HEK293T (cell line): ENCODE results near the gene C1QC.

Source experiments
- ARNT ChIP-seq: fragments of 450-650 bp; IDR thresholded peaks from 2 replicates; pipeline ENCODE4 v1.6.1; 2017; ENCODE audit warnings: mild to moderate bottlenecking
- BHLHE40 ChIP-seq: fragments of 450-650 bp; IDR thresholded peaks from 2 replicates; pipeline ENCODE4 v1.6.1; 2016; ENCODE audit warnings: mild to moderate bottlenecking, moderate library complexity, borderline replicate concordance
- ELF4 ChIP-seq: fragments of 450-650 bp; IDR thresholded peaks from 2 replicates; pipeline ENCODE4 v1.6.1; 2017; ENCODE audit warnings: antibody characterized with exemption
- FOXA1 ChIP-seq: fragments of 450-650 bp; IDR thresholded peaks from 2 replicates; pipeline ENCODE4 v1.6.1; 2016; ENCODE audit warnings: mild to moderate bottlenecking
- FOXK2 ChIP-seq: fragments of 450-650 bp; IDR thresholded peaks from 2 replicates; pipeline ENCODE4 v1.6.1; 2016; ENCODE audit warnings: mild to moderate bottlenecking
- FOXM1 ChIP-seq: fragments of 450-650 bp; IDR thresholded peaks from 2 replicates; pipeline ENCODE4 v1.6.1; 2017; ENCODE audit warnings: mild to moderate bottlenecking, borderline replicate concordance
- SP1 ChIP-seq: fragments of 450-650 bp; IDR thresholded peaks from 2 replicates; pipeline ENCODE4 v1.6.1; 2017
- SUZ12 ChIP-seq: fragments of 450-650 bp; IDR thresholded peaks from 2 replicates; pipeline ENCODE4 v1.6.1; 2016; ENCODE audit warnings: mild to moderate bottlenecking
- ZNF384 ChIP-seq: fragments of 450-650 bp; IDR thresholded peaks from 2 replicates; pipeline ENCODE4 v1.6.1; 2016
- TF ChIP-seq, protein P1 (sequence below): fragments of 450-650 bp; IDR thresholded peaks from 2 replicates; pipeline ENCODE4 v1.6.1; 2016

DNA sequence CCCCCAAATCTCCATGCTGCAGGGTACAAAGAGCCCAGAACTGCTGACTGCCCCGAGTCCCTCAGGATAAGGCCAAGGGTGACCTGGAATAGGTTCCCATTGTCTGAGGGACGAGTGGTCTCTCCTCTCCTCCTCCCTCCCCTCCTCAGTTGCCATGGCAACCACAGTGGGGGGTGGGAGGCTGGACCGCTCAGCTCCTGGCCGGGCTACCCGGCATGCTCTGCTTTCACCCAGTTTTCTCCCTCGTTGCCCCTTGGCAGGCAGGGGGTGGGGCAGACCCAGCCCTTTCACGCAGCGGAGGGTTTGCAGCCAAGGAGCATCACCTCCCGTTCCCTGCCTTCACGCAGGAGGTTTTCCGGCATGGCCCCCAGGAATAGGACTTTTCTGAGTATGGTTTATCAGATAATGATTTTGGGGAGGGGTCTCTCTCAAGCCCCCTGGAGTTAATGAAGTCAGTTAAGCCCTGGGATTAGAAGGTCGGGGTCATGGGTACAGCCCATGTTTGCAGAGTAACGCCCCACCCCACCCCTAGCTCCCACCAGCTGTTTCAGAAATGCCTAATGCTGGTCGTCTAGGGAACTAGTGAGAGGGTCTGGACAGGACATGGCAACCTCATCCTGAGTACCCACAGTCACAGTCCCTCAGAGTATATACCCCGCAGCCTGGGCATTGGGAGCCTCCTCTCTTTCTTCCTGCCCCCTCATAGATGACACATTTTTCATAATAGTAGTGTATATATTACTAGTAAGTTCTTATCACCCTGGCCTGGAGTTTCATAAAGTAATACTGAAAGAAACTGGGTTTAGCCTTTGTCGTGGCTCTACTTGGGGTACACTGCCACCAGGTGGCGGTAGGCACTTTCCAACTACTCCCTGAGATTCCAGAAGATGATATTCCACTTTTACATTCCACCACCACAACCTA lies 30.3 kb downstream of the C1QC start:
- TF ChIP-seq FOXK2, result no peak
- TF ChIP-seq FOXM1, result no peak
- TF ChIP-seq ZNF384, result no peak
- TF ChIP-seq ELF4, result no peak
- TF ChIP-seq SP1, result no peak
- TF ChIP-seq, protein P1, sequence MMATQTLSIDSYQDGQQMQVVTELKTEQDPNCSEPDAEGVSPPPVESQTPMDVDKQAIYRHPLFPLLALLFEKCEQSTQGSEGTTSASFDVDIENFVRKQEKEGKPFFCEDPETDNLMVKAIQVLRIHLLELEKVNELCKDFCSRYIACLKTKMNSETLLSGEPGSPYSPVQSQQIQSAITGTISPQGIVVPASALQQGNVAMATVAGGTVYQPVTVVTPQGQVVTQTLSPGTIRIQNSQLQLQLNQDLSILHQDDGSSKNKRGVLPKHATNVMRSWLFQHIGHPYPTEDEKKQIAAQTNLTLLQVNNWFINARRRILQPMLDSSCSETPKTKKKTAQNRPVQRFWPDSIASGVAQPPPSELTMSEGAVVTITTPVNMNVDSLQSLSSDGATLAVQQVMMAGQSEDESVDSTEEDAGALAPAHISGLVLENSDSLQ, result no peak
- TF ChIP-seq BHLHE40, result no peak
- TF ChIP-seq SUZ12, result no peak
- TF ChIP-seq FOXA1, result no peak
- TF ChIP-seq ARNT, result no peak
